SK-N-SH (cell line): ENCODE measurements around the gene PXDC1. TPM values are rescaled to one million over a fixed set of nuclear protein-coding genes. Genes with fewer than 3 reads are reported as not detected.

ENCODE experiments used
- CTCF ChIA-PET: fragments of 300-600, 350-600 bp; formaldehyde crosslinking; extraction: SDS; loops from one replicate; lab custom pipeline; 2021; lab: Yijun Ruan, JAX
- POLR2A ChIA-PET: fragments of 350-600 bp; sonication (Branson Sonifier 250); formaldehyde crosslinking; extraction: SDS; loops from one replicate; lab custom pipeline; 2020; ENCODE audit warnings: antibody characterized with exemption, inconsistent platforms; lab: Yijun Ruan, JAX
- DNase-seq: peaks from one replicate; pipeline ENCODE4 v3.0.0; 2012
- H2AFZ ChIP-seq: fragments of 200-600 bp; sonication (generic); 2 replicates; pipeline ENCODE4 v1.8.1; 2016; ENCODE audit warnings: antibody characterized with exemption, mild to moderate bottlenecking, low read depth
- H3F3A ChIP-seq: fragments of 200-600 bp; sonication (generic); replicated peaks from 2 replicates; pipeline ENCODE3; 2016; ENCODE audit warnings: antibody characterized with exemption, mild to moderate bottlenecking; ENCODE audit not compliant: insufficient read depth
- H3K27ac ChIP-seq, 2 experiments: fragments of 200-500 bp in 1 of 2; fragments of 200-600 bp in 1 of 2; sonication (Bioruptor generic) in 1 of 2; sonication (generic), shearing (Covaris generic) in 1 of 2; 2 replicates each; pipeline versions ENCODE4 v1.5.1 to v1.6.1; 2014 to 2016; ENCODE audit warnings: low read depth in 2 of 2, inconsistent platforms in 1 of 2, low read length in 1 of 2, mild to moderate bottlenecking in 1 of 2, mixed read lengths in 1 of 2
- H3K27me3 ChIP-seq: fragments of 200-600 bp; sonication (generic), shearing (Covaris generic); 2 replicates; pipeline ENCODE4 v1.6.1; 2016; ENCODE audit warnings: mixed run types; ENCODE audit not compliant: insufficient read depth
- H3K36me3 ChIP-seq, 2 experiments: fragments of 200-500 bp in 1 of 2; fragments of 200-600 bp in 1 of 2; sonication (Bioruptor generic) in 1 of 2; sonication (generic) in 1 of 2; replicated peaks in 1 of 2; 2 replicates each; pipeline versions ENCODE3 to v1.5.1; 2014 to 2016; ENCODE audit warnings: low read length in 1 of 2, mild to moderate bottlenecking in 1 of 2; ENCODE audit not compliant: insufficient read depth in 2 of 2, control insufficient read depth in 1 of 2
- H3K4me1 ChIP-seq, 2 experiments: fragments of 200-500 bp in 1 of 2; fragments of 200-600 bp in 1 of 2; sonication (Bioruptor generic) in 1 of 2; sonication (generic), shearing (Covaris generic) in 1 of 2; 2 replicates each; pipeline versions ENCODE4 v1.5.1 to v1.6.1; 2014 to 2016; ENCODE audit warnings: low read depth in 1 of 2, low read length in 1 of 2, mixed run types in 1 of 2; ENCODE audit not compliant: insufficient read depth in 2 of 2, control insufficient read depth in 1 of 2
- H3K4me2 ChIP-seq: fragments of 200-600 bp; sonication (generic), shearing (Covaris generic); 2 replicates; pipeline ENCODE4 v1.6.1; 2017; ENCODE audit warnings: mixed run types
- H3K4me3 ChIP-seq, 2 experiments: fragments of 200-500 bp in 1 of 2; fragments of 200-600 bp in 1 of 2; sonication (Bioruptor generic) in 1 of 2; sonication (generic), shearing (Covaris generic) in 1 of 2; 2 replicates each; pipeline versions ENCODE4 v1.5.1 to v1.8.1; 2014 to 2016; ENCODE audit warnings: low read depth in 2 of 2, inconsistent platforms in 1 of 2, low read length in 1 of 2, mild to moderate bottlenecking in 1 of 2, mixed read lengths in 1 of 2, moderate library complexity in 1 of 2
- H3K79me2 ChIP-seq: fragments of 200-600 bp; sonication (generic); 2 replicates; pipeline ENCODE4 v1.8.1; 2017; ENCODE audit warnings: mild to moderate bottlenecking; ENCODE audit not compliant: insufficient read depth
- H3K9ac ChIP-seq: fragments of 200-600 bp; sonication (generic); 2 replicates; pipeline ENCODE4 v1.6.1; 2017; ENCODE audit warnings: mixed run types
- H3K9me2 ChIP-seq: fragments of 200-600 bp; sonication (generic); 2 replicates; pipeline ENCODE4 v1.6.1; 2017; ENCODE audit warnings: mixed run types
- H3K9me3 ChIP-seq: fragments of 200-600 bp; sonication (generic); 2 replicates; pipeline ENCODE4 v1.6.1; 2017; ENCODE audit warnings: mixed run types, mild to moderate bottlenecking, moderate library complexity
- H4K20me1 ChIP-seq: fragments of 200-600 bp; sonication (generic); 2 replicates; pipeline ENCODE4 v1.6.1; 2017; ENCODE audit warnings: mild to moderate bottlenecking, mixed run types; ENCODE audit not compliant: insufficient read depth
- FOSL2 ChIP-seq: IDR thresholded peaks from 2 replicates; pipeline ENCODE4 v1.4.0; 2012; ENCODE audit warnings: low read depth, mild to moderate bottlenecking, moderate library complexity, borderline replicate concordance
- FOXJ3 ChIP-seq: sonication (generic); formaldehyde crosslinking; IDR thresholded peaks from 2 replicates; pipeline ENCODE4 v1.5.1; 2020; ENCODE audit warnings: mild to moderate bottlenecking, missing genetic modification reagents
- MAX ChIP-seq: IDR thresholded peaks from 2 replicates; pipeline ENCODE4 v1.4.0; 2012; ENCODE audit warnings: low read depth
- MEF2A ChIP-seq: IDR thresholded peaks from 2 replicates; pipeline ENCODE4 v1.4.0; 2012; ENCODE audit warnings: low read depth, borderline replicate concordance
- MXI1 ChIP-seq: IDR thresholded peaks from 2 replicates; pipeline ENCODE4 v1.6.1; 2012; ENCODE audit warnings: mild to moderate bottlenecking, low read depth, low read length, improper control_type of control experiment
- NFIC ChIP-seq: IDR thresholded peaks from 2 replicates; pipeline ENCODE4 v1.4.0; 2012; ENCODE audit warnings: borderline replicate concordance
- NRF1 ChIP-seq: IDR thresholded peaks from 2 replicates; pipeline ENCODE4 v1.6.1; 2012; ENCODE audit warnings: low read depth, mild to moderate bottlenecking, low read length
- RFX5 ChIP-seq: IDR thresholded peaks from 2 replicates; pipeline ENCODE4 v1.6.1; 2012; ENCODE audit warnings: mild to moderate bottlenecking, improper control_type of control experiment, low read length
- TAF1 ChIP-seq: IDR thresholded peaks from 2 replicates; pipeline ENCODE4 v1.6.1; 2012; ENCODE audit warnings: low read depth, mild to moderate bottlenecking, low read length, moderate library complexity, borderline replicate concordance
- USF1 ChIP-seq: IDR thresholded peaks from 2 replicates; pipeline ENCODE4 v1.4.0; 2012; ENCODE audit warnings: low read depth, borderline replicate concordance
- WGBS: methylation state at CpG from one replicate; pipeline ENCODE4 v1.1.6; 2017; ENCODE audit warnings: low lambda C conversion rate; 5-methylcytosine and 5-hydroxymethylcytosine counted together
- polyA plus RNA-seq, 3 experiments: library from polyadenylated mRNA; depleted of rRNA; stranded (reverse); fragments of >200 nt; gene quantifications; 2 replicates each; pipeline ENCODE4 v1.2.3, GENCODE V29; 2012
- TF ChIP-seq, protein P1 (sequence below): fragments of 150-350 bp; IDR thresholded peaks from 2 replicates; pipeline ENCODE4 v1.6.1; 2016; ENCODE audit warnings: mild to moderate bottlenecking, low read depth, low read length
- TF ChIP-seq, protein P2 (sequence below): fragments of 200-600 bp; sonication (generic); IDR thresholded peaks from 2 replicates; pipeline ENCODE4 v1.6.1; 2017; ENCODE audit warnings: antibody characterized with exemption, mild to moderate bottlenecking, moderate library complexity

PXDC1 gene
- polyA plus RNA-seq, 1 of the 3 experiments (the other 2 are of a cell fraction): 14.1 TPM

DNA sequence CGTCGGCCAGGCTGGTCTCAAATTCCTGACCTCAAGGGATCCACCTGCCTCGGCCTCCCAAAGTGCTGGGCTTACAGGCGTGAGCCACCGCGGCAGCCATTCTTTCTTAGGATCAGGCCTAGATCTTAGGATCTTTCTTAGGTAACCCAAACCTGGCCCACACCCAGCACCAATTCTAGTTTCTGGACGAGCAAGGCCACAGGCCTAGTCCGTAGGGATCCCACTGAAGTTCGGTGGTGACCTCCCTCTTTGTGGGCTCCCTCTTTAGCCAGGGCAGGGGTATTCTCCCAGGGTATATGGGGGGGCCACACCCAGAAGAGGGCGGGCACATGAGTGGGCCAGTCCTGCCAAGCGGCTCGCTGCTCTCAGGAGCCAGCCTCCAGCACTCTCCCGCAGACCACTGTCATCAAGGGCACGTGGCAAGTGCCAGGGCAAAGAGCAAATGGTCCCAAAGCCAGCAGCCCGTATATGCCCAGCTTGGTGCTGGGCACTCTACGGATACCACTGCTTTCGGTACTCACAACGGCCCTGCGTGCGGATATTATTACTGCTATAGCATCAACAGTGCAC is 6.5 kb downstream of the PXDC1 start:
- ChIA-PET CTCF (interaction anchor here (1.1 to 8.5 kb wide), 6 partner anchors 10 to 245 kb away, joined by 3 to 88 read pairs (median 10); partner anchors contain the start of gene FAM50B), POLR2A (no interaction called here)
- peaks cover 99% of the 10 kb centered on the region for H4K20me1 ChIP-seq
- H2AFZ ChIP-seq: no peak overlapping the region
- TF ChIP-seq MEF2A: no peak
- TF ChIP-seq, protein P1, sequence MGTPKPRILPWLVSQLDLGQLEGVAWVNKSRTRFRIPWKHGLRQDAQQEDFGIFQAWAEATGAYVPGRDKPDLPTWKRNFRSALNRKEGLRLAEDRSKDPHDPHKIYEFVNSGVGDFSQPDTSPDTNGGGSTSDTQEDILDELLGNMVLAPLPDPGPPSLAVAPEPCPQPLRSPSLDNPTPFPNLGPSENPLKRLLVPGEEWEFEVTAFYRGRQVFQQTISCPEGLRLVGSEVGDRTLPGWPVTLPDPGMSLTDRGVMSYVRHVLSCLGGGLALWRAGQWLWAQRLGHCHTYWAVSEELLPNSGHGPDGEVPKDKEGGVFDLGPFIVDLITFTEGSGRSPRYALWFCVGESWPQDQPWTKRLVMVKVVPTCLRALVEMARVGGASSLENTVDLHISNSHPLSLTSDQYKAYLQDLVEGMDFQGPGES: no peak
- no peak for TF ChIP-seq MXI1
- no peak for TF ChIP-seq FOXJ3 (CRISPR knock-in tag)
- TF ChIP-seq, protein P2, sequence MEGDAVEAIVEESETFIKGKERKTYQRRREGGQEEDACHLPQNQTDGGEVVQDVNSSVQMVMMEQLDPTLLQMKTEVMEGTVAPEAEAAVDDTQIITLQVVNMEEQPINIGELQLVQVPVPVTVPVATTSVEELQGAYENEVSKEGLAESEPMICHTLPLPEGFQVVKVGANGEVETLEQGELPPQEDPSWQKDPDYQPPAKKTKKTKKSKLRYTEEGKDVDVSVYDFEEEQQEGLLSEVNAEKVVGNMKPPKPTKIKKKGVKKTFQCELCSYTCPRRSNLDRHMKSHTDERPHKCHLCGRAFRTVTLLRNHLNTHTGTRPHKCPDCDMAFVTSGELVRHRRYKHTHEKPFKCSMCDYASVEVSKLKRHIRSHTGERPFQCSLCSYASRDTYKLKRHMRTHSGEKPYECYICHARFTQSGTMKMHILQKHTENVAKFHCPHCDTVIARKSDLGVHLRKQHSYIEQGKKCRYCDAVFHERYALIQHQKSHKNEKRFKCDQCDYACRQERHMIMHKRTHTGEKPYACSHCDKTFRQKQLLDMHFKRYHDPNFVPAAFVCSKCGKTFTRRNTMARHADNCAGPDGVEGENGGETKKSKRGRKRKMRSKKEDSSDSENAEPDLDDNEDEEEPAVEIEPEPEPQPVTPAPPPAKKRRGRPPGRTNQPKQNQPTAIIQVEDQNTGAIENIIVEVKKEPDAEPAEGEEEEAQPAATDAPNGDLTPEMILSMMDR: no peak
- no peak for TF ChIP-seq NFIC
- no peak for TF ChIP-seq MAX
- no peak for TF ChIP-seq TAF1
- TF ChIP-seq RFX5: no peak
- no peak for TF ChIP-seq FOSL2
- TF ChIP-seq NRF1: no peak
- no peak for TF ChIP-seq USF1
- no peaks in the 10 kb centered on the region for H3K9me3 ChIP-seq
- H3K36me3 ChIP-seq: peaks cover 6 to 27% of the 10 kb centered on the region in 2 experiments
- peaks cover 36% of the 10 kb centered on the region for H3F3A ChIP-seq
- no peak overlapping the region for H3K4me3 ChIP-seq
- H3K27ac ChIP-seq: no peak overlapping the region; a peak in 1 of 4 replicates
- H3K9ac ChIP-seq: no peak overlapping the region
- H3K9me2 ChIP-seq: no peaks in the 10 kb centered on the region
- peaks cover 100% of the 10 kb centered on the region for H3K79me2 ChIP-seq
- H3K4me2 ChIP-seq: no peak overlapping the region
- over 99% methylated on average over 13 of the region's 20 CpGs for WGBS
- H3K27me3 ChIP-seq: no peaks in the 10 kb centered on the region
- peaks cover 11 to 32% of the 10 kb centered on the region in 2 experiments; a peak in 3 of 4 replicates for H3K4me1 ChIP-seq
- DNase-seq: no peak
